ENCODE measurements around the gene ATP8B3.

Gene ATP8B3

DNA sequence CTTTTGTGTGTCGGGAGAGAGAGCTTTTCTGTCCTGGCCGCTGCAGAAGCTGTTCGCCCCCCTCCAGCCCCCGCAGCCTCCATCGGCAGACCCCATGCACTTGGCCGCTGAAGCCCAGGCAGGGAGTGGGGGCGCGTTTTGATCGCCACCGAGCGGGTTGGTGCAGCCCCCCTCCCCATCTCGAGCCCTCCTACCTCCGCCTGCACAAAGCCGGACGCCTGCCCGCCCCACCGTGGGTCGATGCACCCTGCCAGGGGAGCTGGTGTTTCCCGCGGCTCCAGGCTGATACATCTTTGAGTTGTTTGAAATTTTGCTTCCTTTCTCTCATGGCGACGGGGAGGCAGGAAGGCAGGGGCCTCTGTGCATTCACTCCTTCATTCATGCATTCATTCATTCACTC is 75.1 kb downstream of the ATP8B3 start:
- TF ChIP-seq, protein P1, sequence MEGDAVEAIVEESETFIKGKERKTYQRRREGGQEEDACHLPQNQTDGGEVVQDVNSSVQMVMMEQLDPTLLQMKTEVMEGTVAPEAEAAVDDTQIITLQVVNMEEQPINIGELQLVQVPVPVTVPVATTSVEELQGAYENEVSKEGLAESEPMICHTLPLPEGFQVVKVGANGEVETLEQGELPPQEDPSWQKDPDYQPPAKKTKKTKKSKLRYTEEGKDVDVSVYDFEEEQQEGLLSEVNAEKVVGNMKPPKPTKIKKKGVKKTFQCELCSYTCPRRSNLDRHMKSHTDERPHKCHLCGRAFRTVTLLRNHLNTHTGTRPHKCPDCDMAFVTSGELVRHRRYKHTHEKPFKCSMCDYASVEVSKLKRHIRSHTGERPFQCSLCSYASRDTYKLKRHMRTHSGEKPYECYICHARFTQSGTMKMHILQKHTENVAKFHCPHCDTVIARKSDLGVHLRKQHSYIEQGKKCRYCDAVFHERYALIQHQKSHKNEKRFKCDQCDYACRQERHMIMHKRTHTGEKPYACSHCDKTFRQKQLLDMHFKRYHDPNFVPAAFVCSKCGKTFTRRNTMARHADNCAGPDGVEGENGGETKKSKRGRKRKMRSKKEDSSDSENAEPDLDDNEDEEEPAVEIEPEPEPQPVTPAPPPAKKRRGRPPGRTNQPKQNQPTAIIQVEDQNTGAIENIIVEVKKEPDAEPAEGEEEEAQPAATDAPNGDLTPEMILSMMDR (conservative IDR thresholded peaks at IDR 0.05) = no peak
- no peak overlapping the region for H3K27ac ChIP-seq

DNA sequence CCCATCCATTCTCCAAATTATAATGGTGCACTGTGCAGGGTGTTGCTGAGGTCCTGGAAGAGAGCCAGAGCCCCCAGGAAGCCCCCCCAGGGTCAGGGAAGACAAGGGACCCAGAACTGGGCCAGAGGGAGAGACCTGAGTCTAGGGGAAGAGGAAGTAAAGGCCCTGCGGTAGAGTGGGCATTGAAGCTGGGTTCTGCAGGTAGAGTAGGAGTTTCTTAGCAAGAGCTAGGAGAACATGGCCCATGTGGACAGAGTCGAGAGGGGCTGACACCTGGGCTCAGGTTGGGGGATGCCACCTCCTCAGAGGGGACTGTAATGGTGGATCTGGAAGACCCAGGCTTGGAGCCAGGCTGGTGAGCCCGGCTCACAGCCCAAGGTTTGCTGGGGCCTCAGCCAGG is 75.8 kb downstream of the ATP8B3 start:
- TF ChIP-seq, protein P1 (conservative IDR thresholded peaks at IDR 0.05) = no peak
- H3K27ac ChIP-seq = no peak overlapping the region

DNA sequence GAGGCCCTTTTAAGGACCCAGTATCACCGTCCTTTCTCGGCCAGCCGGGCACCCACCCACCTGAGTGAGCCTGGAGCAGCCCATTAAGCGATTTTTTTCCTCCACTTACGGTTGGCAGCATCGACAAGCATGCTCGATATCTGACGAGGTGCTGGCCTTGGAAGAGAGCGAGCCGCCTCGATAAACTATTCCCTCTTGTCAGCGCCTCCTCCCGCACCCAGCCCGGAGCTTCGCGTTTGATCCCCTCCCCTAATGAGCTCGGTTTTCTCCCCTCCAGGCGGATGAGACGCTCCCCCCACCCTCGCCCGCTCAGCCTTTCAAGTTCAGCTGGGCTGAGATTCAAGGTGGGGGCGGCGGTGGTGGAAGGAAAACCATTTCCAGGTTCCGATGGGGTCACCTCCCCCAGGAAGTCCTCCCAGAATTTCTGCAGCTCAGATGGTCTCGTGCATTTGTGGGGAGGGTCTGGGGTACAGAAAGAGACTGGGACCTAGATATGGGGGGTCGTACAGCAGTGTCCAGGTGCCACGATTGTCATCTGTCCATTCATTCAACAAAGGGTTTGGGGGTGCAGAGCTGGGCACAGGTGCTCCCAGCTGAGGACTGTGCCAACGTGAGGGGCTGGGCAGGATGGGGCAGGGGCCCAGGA is 77.6 kb downstream of the ATP8B3 start:
- H3K27ac ChIP-seq = no peak overlapping the region
- TF ChIP-seq, protein P1 (conservative IDR thresholded peaks at IDR 0.05) = no peak

Measured in VCaP (cell line).